HepG2 (cell line): Measurements from ENCODE around the gene GPC6. TPM values are rescaled to one million over a fixed set of nuclear protein-coding genes. Genes with fewer than 3 reads are reported as not detected.

Experiments used
- ATAC-seq: fragments of 200-7000 bp; cut with Tn5 transposase; 3 replicates; pipeline ENCODE4 v1.9.1; 2020; ENCODE audit warnings: mild to moderate bottlenecking, moderate library complexity
- BruUV-seq: library from RNA; stranded (reverse); fragments of 400-500 nt; replicated peaks from 2 replicates; lab custom pipeline; 2021; lab: Mats Ljungman, UMichigan
- CTCF ChIA-PET: fragments of 300-600 bp; formaldehyde crosslinking; extraction: SDS; loops from one replicate; lab custom pipeline; 2021; ENCODE audit warnings: low total read pairs, inconsistent platforms, low intra/inter-chr PET ratio; lab: Yijun Ruan, JAX
- POLR2A ChIA-PET: fragments of 350-600 bp; sonication (Branson Sonifier 250); formaldehyde crosslinking; loops from one replicate; lab custom pipeline; 2020; ENCODE audit warnings: antibody characterized with exemption, inconsistent platforms; lab: Yijun Ruan, JAX
- DNase-seq: peaks from one replicate; pipeline ENCODE4 v3.0.0-alpha.2; 2015; ENCODE audit warnings: low spot score
- FAIRE-seq: peaks from 3 replicates; lab custom pipeline; 2011; peaks lifted over from hg19 to GRCh38; lab: Jason Lieb, UNC
- H2AFZ ChIP-seq: one replicate; pipeline ENCODE4 v1.6.1; 2011; ENCODE audit warnings: low read length, inconsistent platforms
- H3K27ac ChIP-seq: fragments of 300-600 bp; 3 replicates; pipeline ENCODE4 v1.8.0; 2011; ENCODE audit warnings: mixed run types, mild to moderate bottlenecking, mixed read lengths, low read length, inconsistent platforms; ENCODE audit not compliant: insufficient read depth; ENCODE audit errors: extremely low read length
- H3K27me3 ChIP-seq, 2 experiments: fragments of 200-600 bp in 1 of 2; 2 replicates in 1 of 2; 3 replicates in 1 of 2; pipeline versions ENCODE4 v1.6.0 to v1.8.0; 2011; ENCODE audit warnings: low read length in 2 of 2, mild to moderate bottlenecking in 2 of 2, moderate library complexity in 2 of 2, inconsistent platforms in 1 of 2; ENCODE audit not compliant: insufficient read depth in 2 of 2, control insufficient read depth in 1 of 2
- H3K36me3 ChIP-seq, 2 experiments: fragments of 200-600 bp in 1 of 2; replicated peaks in 1 of 2; 2 replicates in 1 of 2; 3 replicates in 1 of 2; pipeline versions ENCODE4 v1.5.1 to v1.8.0; 2011; ENCODE audit warnings: low read length in 2 of 2, inconsistent platforms in 1 of 2; ENCODE audit not compliant: insufficient read depth in 2 of 2, control insufficient read depth in 1 of 2
- H3K4me1 ChIP-seq: 2 replicates; pipeline ENCODE4 v1.5.1; 2012; ENCODE audit warnings: low read length, inconsistent platforms; ENCODE audit not compliant: insufficient read depth
- H3K4me2 ChIP-seq: 2 replicates; pipeline ENCODE4 v1.6.0; 2011; ENCODE audit warnings: low read depth, low read length, inconsistent platforms
- H3K4me3 ChIP-seq, 3 experiments: fragments of 200-600 bp in 1 of 3; sonication (generic), shearing (Covaris generic) in 1 of 3; replicated peaks in 1 of 3; 2 replicates each; pipeline ENCODE4 v1.5.1; 2011 to 2016; ENCODE audit warnings: low read length in 3 of 3, inconsistent platforms in 2 of 3, low read depth in 2 of 3, mild to moderate bottlenecking in 2 of 3, control low read depth in 1 of 3, mixed read lengths in 1 of 3; ENCODE audit not compliant: insufficient read depth in 1 of 3
- H3K79me2 ChIP-seq: one replicate; pipeline ENCODE4 v1.6.1; 2011; ENCODE audit warnings: low read length, inconsistent platforms; ENCODE audit not compliant: insufficient read depth
- H3K9ac ChIP-seq: 2 replicates; pipeline ENCODE4 v1.6.0; 2011; ENCODE audit warnings: mild to moderate bottlenecking, low read depth, low read length, inconsistent platforms; ENCODE audit not compliant: insufficient read depth
- H3K9me3 ChIP-seq: 2 replicates; pipeline ENCODE4 v1.5.1; 2012; ENCODE audit warnings: mild to moderate bottlenecking, low read length
- H4K20me1 ChIP-seq: 2 replicates; pipeline ENCODE4 v1.6.0; 2011; ENCODE audit warnings: inconsistent platforms, mild to moderate bottlenecking, low read length, moderate library complexity; ENCODE audit not compliant: insufficient read depth
- ADNP ChIP-seq: sonication (generic); formaldehyde crosslinking; IDR thresholded peaks from 2 replicates; pipeline ENCODE4 v1.4.0; 2020; ENCODE audit warnings: missing genetic modification reagents
- CREB1 ChIP-seq, 2 experiments: fragments of 450-650 bp in 1 of 2; IDR thresholded peaks; 2 replicates each; pipeline ENCODE4 v1.6.1; 2016 to 2017; ENCODE audit warnings: control low read depth in 1 of 2, mild to moderate bottlenecking in 1 of 2, missing compliant biosample characterization in 1 of 2, missing genetic modification characterization in 1 of 2
- EP300 ChIP-seq, 3 experiments: sonication (generic) in 1 of 3; formaldehyde crosslinking in 1 of 3; IDR thresholded peaks; 2 replicates each; pipeline versions ENCODE4 v1.5.1 to v1.6.1; 2011 to 2020; ENCODE audit warnings: low read depth in 2 of 3, low read length in 2 of 3, borderline replicate concordance in 1 of 3, improper control_type of control experiment in 1 of 3, mild to moderate bottlenecking in 1 of 3, missing genetic modification reagents in 1 of 3, moderate library complexity in 1 of 3
- FOXA1 ChIP-seq, 2 experiments: fragments of 450-650 bp in 1 of 2; sonication (generic) in 1 of 2; formaldehyde crosslinking in 1 of 2; IDR thresholded peaks; 2 replicates each; pipeline versions ENCODE4 v1.4.0 to v1.6.1; 2016 to 2020; ENCODE audit warnings: missing genetic modification reagents in 1 of 2
- GATAD2A ChIP-seq: IDR thresholded peaks from 2 replicates; pipeline ENCODE4 v1.6.1; 2016
- HNF4A ChIP-seq: sonication (generic); formaldehyde crosslinking; IDR thresholded peaks from 2 replicates; pipeline ENCODE4 v1.4.0; 2020; ENCODE audit warnings: missing genetic modification reagents
- ISL2 ChIP-seq: sonication (generic); formaldehyde crosslinking; IDR thresholded peaks from 2 replicates; pipeline ENCODE4 v1.5.0; 2020; ENCODE audit warnings: missing genetic modification reagents
- KDM1A ChIP-seq: IDR thresholded peaks from 2 replicates; pipeline ENCODE4 v1.6.1; 2016; ENCODE audit warnings: missing compliant biosample characterization
- MIER3 ChIP-seq: IDR thresholded peaks from 2 replicates; pipeline ENCODE4 v1.6.1; 2016; ENCODE audit warnings: missing compliant biosample characterization, borderline replicate concordance
- MLX ChIP-seq: IDR thresholded peaks from 2 replicates; pipeline ENCODE4 v1.6.1; 2016
- NCOA2 ChIP-seq: sonication (generic); formaldehyde crosslinking; IDR thresholded peaks from 2 replicates; pipeline ENCODE4 v1.8.0; 2022; ENCODE audit warnings: inconsistent platforms
- NFKBIZ ChIP-seq: IDR thresholded peaks from 2 replicates; pipeline ENCODE4 v1.6.1; 2018; ENCODE audit warnings: missing genetic modification reagents, missing compliant biosample characterization
- NR2C2 ChIP-seq: sonication (generic); formaldehyde crosslinking; IDR thresholded peaks from 2 replicates; pipeline ENCODE4 v1.4.0; 2020; ENCODE audit warnings: missing genetic modification reagents, mild to moderate bottlenecking, moderate library complexity, borderline replicate concordance
- PLRG1 ChIP-seq: fragments of 450-650 bp; conservative IDR thresholded peaks from 2 replicates; pipeline ENCODE4 v1.6.1; 2016
- RFXAP ChIP-seq: sonication (generic); formaldehyde crosslinking; IDR thresholded peaks from 2 replicates; pipeline ENCODE4 v1.4.0; 2020; ENCODE audit warnings: missing genetic modification reagents, borderline replicate concordance
- RXRB ChIP-seq: IDR thresholded peaks from 2 replicates; pipeline ENCODE4 v1.6.1; 2016; ENCODE audit warnings: borderline replicate concordance, missing genetic modification reagents, missing compliant biosample characterization
- SOX13 ChIP-seq, 3 experiments: fragments of 450-650 bp in 1 of 3; sonication (generic) in 1 of 3; formaldehyde crosslinking in 1 of 3; IDR thresholded peaks in 2 of 3; conservative IDR thresholded peaks in 1 of 3; 2 replicates each; pipeline versions ENCODE4 v1.5.0 to v1.6.1; 2016 to 2020; ENCODE audit warnings: antibody characterized with exemption in 1 of 3, mild to moderate bottlenecking in 1 of 3, missing compliant biosample characterization in 1 of 3, missing genetic modification reagents in 1 of 3, moderate library complexity in 1 of 3
- TBX3 ChIP-seq: fragments of 450-650 bp; IDR thresholded peaks from 2 replicates; pipeline ENCODE4 v1.6.1; 2017; ENCODE audit warnings: antibody characterized with exemption, mild to moderate bottlenecking, inconsistent platforms, borderline replicate concordance
- ZBTB42 ChIP-seq: sonication (generic); formaldehyde crosslinking; IDR thresholded peaks from 2 replicates; pipeline ENCODE4 v1.5.0; 2020; ENCODE audit warnings: mild to moderate bottlenecking, missing genetic modification reagents
- ZNF609 ChIP-seq: sonication (generic); formaldehyde crosslinking; IDR thresholded peaks from 2 replicates; pipeline ENCODE4 v1.4.0; 2020; ENCODE audit warnings: mild to moderate bottlenecking, missing genetic modification reagents, borderline replicate concordance
- WGBS: methylation state at CpG from one replicate; pipeline ENCODE4 v1.1.6; 2017; ENCODE audit warnings: low lambda C conversion rate; 5-methylcytosine and 5-hydroxymethylcytosine counted together
- in situ Hi-C: cut with HindIII; loops from 2 replicates; pipeline ENCODE4 v1.10.0; 2017; ENCODE audit warnings: low pct_unique_long_range_greater_than_20kb; ENCODE audit not compliant: extremely low pct_ligation_motif_present
- intact Hi-C: fragments of 100-400 bp; cut with micrococcal nuclease; formaldehyde crosslinking; loops from one replicate; pipeline ENCODE4 v1.10.0; 2022; ENCODE audit not compliant: unreplicated experiment
- polyA plus RNA-seq, 8 experiments: library from polyadenylated mRNA; depleted of rRNA in 3 of 8; stranded (reverse) in 7 of 8; unstranded in 1 of 8; fragments of >200 nt; fragmentation: Illumina TruSeq in 4 of 8; extraction: Trizol in 4 of 8; gene quantifications; 2 replicates each; pipeline versions ENCODE4 v1.2.1 to v1.2.3, GENCODE V29; 2011 to 2016; ENCODE audit warnings: low read depth in 4 of 8, missing spikeins in 1 of 8, mixed read lengths in 1 of 8; ENCODE audit not compliant: insufficient read depth in 1 of 8
- total RNA-seq, 5 experiments: library from RNA; depleted of rRNA; stranded (reverse); fragments of >200 nt; fragmentation: Illumina TruSeq; extraction: Trizol; gene quantifications; 2 replicates each; pipeline ENCODE4 v1.2.3, GENCODE V29; 2016; ENCODE audit warnings: low read depth in 1 of 5

The GPC6 gene
- total and polyA plus RNA-seq, 2 of the 13 experiments (the other 11 are each of a cell fraction or from before 2014, with no cell fraction given): 24.5 to 33.9 TPM

- Histone ChIP-seq H3K36me3 (no peaks in the 10 kb centered on the region), H4K20me1 (no peaks in the 10 kb centered on the region), H2AFZ (no peak overlapping the region), H3K4me1 (peaks cover 28% of the 10 kb centered on the region), H3K27me3 (no peaks in the 10 kb centered on the region), H3K9me3 (no peaks in the 10 kb centered on the region), H3K27ac (no peak overlapping the region), H3K4me2 (no peak overlapping the region), H3K9ac (no peak overlapping the region), H3K79me2 (no peaks in the 10 kb centered on the region), H3K4me3 (no peak overlapping the region)
- FAIRE-seq (peak; percentile 15), DNase-seq (peak; percentile 37), ATAC-seq (peak; percentile 59)
- CTCF ChIA-PET: no interaction called here
- WGBS: 24% methylated on average over 3 of the region's 3 CpGs
- intact Hi-C loops: no loop called here
- in situ Hi-C loops: no loop called here
- no TSS peak for BruUV-seq
- POLR2A ChIA-PET: no interaction called here
- TF ChIP-seq RFXAP (CRISPR knock-in tag) (no peak), SOX13 (IDR thresholded peaks at IDR 0.05) (no peak), SOX13 (CRISPR knock-in tag; conservative IDR thresholded peaks at IDR 0.05 in 1 of 2, IDR thresholded peaks at IDR 0.05 in 1 of 2) (peak in 1 of 2 experiments; percentile 73; a peak in 2 of 4 replicates), NFKBIZ (CRISPR knock-in tag) (no peak), RXRB (CRISPR knock-in tag) (peak; percentile 68), MIER3 (CRISPR knock-in tag) (0 out of 2 replicates have a peak, but pooled peaks have one; percentile 43), NR2C2 (CRISPR knock-in tag) (peak; percentile 68; the same call in 1 of the 2 replicates), ZBTB42 (CRISPR knock-in tag) (no peak), TBX3 (peak; percentile 76; the same call in 1 of the 2 replicates), PLRG1 (no peak), KDM1A (CRISPR knock-in tag) (peak; percentile 63; the same call in 1 of the 2 replicates), NCOA2 (peak; percentile 74), ISL2 (CRISPR knock-in tag) (peak; percentile 91), GATAD2A (CRISPR knock-in tag) (peak; percentile 64; the same call in 1 of the 2 replicates), FOXA1 (IDR thresholded peaks at IDR 0.05) (peak; percentile 57; the same call in 1 of the 2 replicates), FOXA1 (CRISPR knock-in tag; IDR thresholded peaks at IDR 0.05) (0 out of 2 replicates have a peak, but pooled peaks have one; percentile 45), ADNP (CRISPR knock-in tag) (0 out of 2 replicates have a peak, but pooled peaks have one; percentile 41), CREB1 (IDR thresholded peaks at IDR 0.05) (no peak), CREB1 (CRISPR knock-in tag; IDR thresholded peaks at IDR 0.05) (0 out of 2 replicates have a peak, but pooled peaks have one; percentile 35), ZNF609 (peak; percentile 83; the same call in 1 of the 2 replicates), EP300 (IDR thresholded peaks at IDR 0.05; ENCODE audit: low read depth in 2 of 2, low read length in 2 of 2) (peak in 1 of 2 experiments; percentile 79; a peak in 2 of 4 replicates), EP300 (CRISPR knock-in tag; IDR thresholded peaks at IDR 0.05; ENCODE audit: borderline replicate concordance) (no peak), MLX (CRISPR knock-in tag) (peak; percentile 36; the same call in 1 of the 2 replicates), HNF4A (CRISPR knock-in tag) (peak; percentile 70)
These were observed 1036.4 kb downstream of the GPC6 start for GRCh38 chr13:94263038-94263437.
